DND-41 (cell line): ENCODE results near the gene CDK19.

Experiments
- CTCF ChIP-seq: IDR thresholded peaks from 2 replicates; pipeline ENCODE4 v1.5.1; 2012; ENCODE audit warnings: borderline replicate concordance, low read length, moderate library complexity, mild to moderate bottlenecking; ENCODE audit not compliant: poor library complexity, severe bottlenecking; ENCODE audit errors: extremely low read depth
- EZH2 ChIP-seq: IDR thresholded peaks from 3 replicates; pipeline ENCODE4 v1.6.1; 2012; ENCODE audit warnings: borderline replicate concordance, low read depth, mild to moderate bottlenecking, moderate library complexity, low read length, inconsistent platforms; ENCODE audit not compliant: severe bottlenecking

- TF ChIP-seq EZH2 = no peak
- no peak for TF ChIP-seq CTCF
These were observed 79.6 kb downstream of the CDK19 start for GRCh38 chr6:110735666-110736065.
